GM21825 (cell line): ENCODE data around the gene ELP4.
"Not testable (repeated sequence)": the region's sequence is repeated elsewhere in the genome, so short reads cannot be mapped to it uniquely, and the experiment has no call there.

ENCODE experiments used
- ATAC-seq: cut with Tn5 transposase; IDR thresholded peaks from one replicate; pipeline ENCODE4 v1.9.1; 2021; ENCODE audit warnings: mild to moderate bottlenecking, moderate library complexity; ENCODE audit not compliant: unreplicated experiment

ELP4 gene

GRCh38 chr11:31692466-31692865, 182.9 kb downstream of the ELP4 start:
- no peak for ATAC-seq

- ATAC-seq: peak; percentile 89
Measured at GRCh38 chr11:31697049-31697448, 187.5 kb downstream of the ELP4 start.

- ATAC-seq: no peak
Measured at GRCh38 chr11:31699066-31699465, 189.5 kb downstream of the ELP4 start.

- no peak for ATAC-seq
Measured at GRCh38 chr11:31702966-31703365, 193.4 kb downstream of the ELP4 start.

- ATAC-seq: no peak
Measured at GRCh38 chr11:31706357-31706756, 196.8 kb downstream of the ELP4 start.

GRCh38 chr11:31711137-31711536, 201.6 kb downstream of the ELP4 start:
- no peak for ATAC-seq

- ATAC-seq: no peak
Measured at GRCh38 chr11:31712851-31713250, 203.3 kb downstream of the ELP4 start.

GRCh38 chr11:31714840-31715239, 205.3 kb downstream of the ELP4 start:
- ATAC-seq: no peak

- ATAC-seq: no peak
Measured at GRCh38 chr11:31720225-31720624, 210.7 kb downstream of the ELP4 start.

- no peak for ATAC-seq
Measured at GRCh38 chr11:31720671-31721365, 211.3 kb downstream of the ELP4 start.

GRCh38 chr11:31722754-31723153, 213.2 kb downstream of the ELP4 start:
- ATAC-seq: no peak

- no peak for ATAC-seq
Measured at GRCh38 chr11:31725176-31725575, 215.6 kb downstream of the ELP4 start.

- ATAC-seq: no peak
Measured at GRCh38 chr11:31728432-31728831, 218.9 kb downstream of the ELP4 start.

GRCh38 chr11:31740131-31740530, 230.6 kb downstream of the ELP4 start:
- ATAC-seq: no peak

GRCh38 chr11:31740731-31741368, 231.3 kb downstream of the ELP4 start:
- ATAC-seq: not testable (repeated sequence)

GRCh38 chr11:31747581-31747980, 238.0 kb downstream of the ELP4 start:
- ATAC-seq: no peak

- no peak for ATAC-seq
Measured at GRCh38 chr11:31757260-31757835, 247.8 kb downstream of the ELP4 start.

GRCh38 chr11:31761636-31762035, 252.1 kb downstream of the ELP4 start:
- no peak for ATAC-seq

GRCh38 chr11:31763296-31763695, 253.7 kb downstream of the ELP4 start:
- ATAC-seq: no peak

- no peak for ATAC-seq
Measured at GRCh38 chr11:31764261-31764660, 254.7 kb downstream of the ELP4 start.

GRCh38 chr11:31764766-31765165, 255.2 kb downstream of the ELP4 start:
- no peak for ATAC-seq

GRCh38 chr11:31767066-31767465, 257.5 kb downstream of the ELP4 start:
- no peak for ATAC-seq
